ENCODE measurements around the gene TRMT10A. TPM values are rescaled to one million over a fixed set of nuclear protein-coding genes. Genes with fewer than 3 reads are reported as not detected.

TRMT10A gene
- total and polyA plus RNA-seq, 2 experiments from 2014 or later, result 5.3 to 6.3 TPM

GRCh38 chr4:99529956-99530355 lies 33.9 kb downstream of the TRMT10A start:
- no peak overlapping the region for H3K4me2 ChIP-seq (ENCODE audit: unreplicated experiment)
- no peak overlapping the region for H2AFZ ChIP-seq
- no peaks in the 10 kb centered on the region for H3F3A ChIP-seq (ENCODE audit: insufficient read depth)
- no peak overlapping the region for H3K9ac ChIP-seq
- no peaks in the 10 kb centered on the region for H3K36me3 ChIP-seq (ENCODE audit: low read depth)
- no peaks in the 10 kb centered on the region for H3K9me2 ChIP-seq (ENCODE audit: insufficient read depth)
- no peaks in the 10 kb centered on the region for H3K27me3 ChIP-seq (replicated peaks; ENCODE audit: insufficient read depth)
- 21 to 37% methylated on average over 3 of the region's 3 CpGs for WGBS, 2 experiments (ENCODE audit: low coverage in 1 of 2, low lambda C conversion rate in 2 of 2, missing lambda C conversion rate in 2 of 2)
- no peak for TF ChIP-seq EZH2 (IDR thresholded peaks at IDR 0.05; ENCODE audit: insufficient read depth, poor library complexity, severe bottlenecking)
- TF ChIP-seq EZH2phosphoT487 (IDR thresholded peaks at IDR 0.05; ENCODE audit: insufficient read depth, low read depth), result no peak
- H3K4me1 ChIP-seq (ENCODE audit: insufficient read depth), result no peaks in the 10 kb centered on the region
- no peak for DNase-seq
- H3K79me2 ChIP-seq (ENCODE audit: insufficient read depth), result no peaks in the 10 kb centered on the region
- no peak overlapping the region for H3K4me3 ChIP-seq
- H3K27ac ChIP-seq, result no peak overlapping the region
- in situ Hi-C loops (cut with MboI), result no loop called here
- no peaks in the 10 kb centered on the region for H3K9me3 ChIP-seq (ENCODE audit: low read depth)
- H4K20me1 ChIP-seq (ENCODE audit: insufficient read depth), result no peaks in the 10 kb centered on the region

- no peak for TF ChIP-seq EZH2 (IDR thresholded peaks at IDR 0.05; ENCODE audit: insufficient read depth, poor library complexity, severe bottlenecking)
- TF ChIP-seq EZH2phosphoT487 (IDR thresholded peaks at IDR 0.05; ENCODE audit: insufficient read depth, low read depth), result no peak
- Histone ChIP-seq H3K9me3 (ENCODE audit: low read depth) (no peaks in the 10 kb centered on the region), H3K79me2 (ENCODE audit: insufficient read depth) (no peaks in the 10 kb centered on the region), H3K27ac (no peak overlapping the region), H2AFZ (no peak overlapping the region), H3K9me2 (ENCODE audit: insufficient read depth) (no peaks in the 10 kb centered on the region), H3K4me1 (ENCODE audit: insufficient read depth) (no peaks in the 10 kb centered on the region), H3K36me3 (ENCODE audit: low read depth) (no peaks in the 10 kb centered on the region), H3F3A (ENCODE audit: insufficient read depth) (no peaks in the 10 kb centered on the region), H3K27me3 (replicated peaks; ENCODE audit: insufficient read depth) (no peaks in the 10 kb centered on the region), H3K4me2 (ENCODE audit: unreplicated experiment) (no peak overlapping the region), H3K9ac (no peak overlapping the region), H4K20me1 (ENCODE audit: insufficient read depth) (no peaks in the 10 kb centered on the region), H3K4me3 (no peak overlapping the region)
- DNase-seq, result peak; percentile 5
- in situ Hi-C loops (cut with MboI), result no loop called here
Observed at GRCh38 chr4:99529228-99529627, 34.6 kb downstream of the TRMT10A start.

GRCh38 chr4:99518601-99519295 lies 45.1 kb downstream of the TRMT10A start:
- Histone ChIP-seq H3K27ac (no peak overlapping the region), H2AFZ (no peak overlapping the region), H3K27me3 (replicated peaks; ENCODE audit: insufficient read depth) (no peaks in the 10 kb centered on the region; the same call in 1 of the 2 replicates), H3K9me2 (ENCODE audit: insufficient read depth) (no peaks in the 10 kb centered on the region), H3F3A (ENCODE audit: insufficient read depth) (no peaks in the 10 kb centered on the region), H3K4me1 (ENCODE audit: insufficient read depth) (no peaks in the 10 kb centered on the region), H3K4me2 (ENCODE audit: unreplicated experiment) (no peak overlapping the region), H3K79me2 (ENCODE audit: insufficient read depth) (no peaks in the 10 kb centered on the region), H3K4me3 (no peak overlapping the region), H3K9me3 (ENCODE audit: low read depth) (no peaks in the 10 kb centered on the region), H3K36me3 (ENCODE audit: low read depth) (no peaks in the 10 kb centered on the region), H4K20me1 (ENCODE audit: insufficient read depth) (no peaks in the 10 kb centered on the region), H3K9ac (no peak overlapping the region)
- TF ChIP-seq EZH2phosphoT487 (IDR thresholded peaks at IDR 0.05; ENCODE audit: insufficient read depth, low read depth), result no peak
- TF ChIP-seq EZH2 (IDR thresholded peaks at IDR 0.05; ENCODE audit: insufficient read depth, poor library complexity, severe bottlenecking), result no peak
- WGBS, 2 experiments (ENCODE audit: low coverage in 1 of 2, low lambda C conversion rate in 2 of 2, missing lambda C conversion rate in 2 of 2), result 50 to 53% methylated on average over 6 of the region's 6 CpGs
- in situ Hi-C loops (cut with MboI), result no loop called here
- DNase-seq, result no peak

GRCh38 chr4:99510721-99511120 lies 53.1 kb downstream of the TRMT10A start, which contains the start of gene C4orf17:
TSS of gene C4orf17 (plus strand) at chr4:99511021. CDS start at chr4:99513082, 2,061 bp downstream.
- Histone ChIP-seq H3K9me3 (ENCODE audit: low read depth) (no peaks in the 10 kb centered on the region), H3K9ac (no peak within 1 kb of the TSS), H4K20me1 (ENCODE audit: insufficient read depth) (no peaks in the 10 kb centered on the region), H3K9me2 (ENCODE audit: insufficient read depth) (no peaks in the 10 kb centered on the region), H3K27me3 (replicated peaks; ENCODE audit: insufficient read depth) (no peaks in the 10 kb centered on the region), H3F3A (ENCODE audit: insufficient read depth) (no peaks in the 10 kb centered on the region), H3K4me2 (ENCODE audit: unreplicated experiment) (no peak within 1 kb of the TSS), H3K4me3 (no peak within 1 kb of the TSS), H2AFZ (no peak within 1 kb of the TSS), H3K4me1 (ENCODE audit: insufficient read depth) (no peaks in the 10 kb centered on the region), H3K36me3 (ENCODE audit: low read depth) (no peaks in the 10 kb centered on the region), H3K79me2 (ENCODE audit: insufficient read depth) (no peaks in the 10 kb centered on the region), H3K27ac (no peak within 1 kb of the TSS)
- TF ChIP-seq EZH2 (IDR thresholded peaks at IDR 0.05; ENCODE audit: insufficient read depth, poor library complexity, severe bottlenecking), result no peak
- no peak for TF ChIP-seq EZH2phosphoT487 (IDR thresholded peaks at IDR 0.05; ENCODE audit: insufficient read depth, low read depth)
- DNase-seq, result no peak
- in situ Hi-C loops (cut with MboI), result no loop called here
- 52 to 55% methylated on average over 4 of the region's 4 CpGs for WGBS, 2 experiments (ENCODE audit: low coverage in 1 of 2, low lambda C conversion rate in 2 of 2, missing lambda C conversion rate in 2 of 2)

- no peak overlapping the region for H3K27ac ChIP-seq
- H3F3A ChIP-seq (ENCODE audit: insufficient read depth), result no peaks in the 10 kb centered on the region
- no peaks in the 10 kb centered on the region for H3K9me2 ChIP-seq (ENCODE audit: insufficient read depth)
- H4K20me1 ChIP-seq (ENCODE audit: insufficient read depth), result no peaks in the 10 kb centered on the region
- no peaks in the 10 kb centered on the region for H3K4me1 ChIP-seq (ENCODE audit: insufficient read depth)
- H2AFZ ChIP-seq, result no peak overlapping the region
- in situ Hi-C loops (cut with MboI), result no loop called here
- no peak overlapping the region for H3K4me3 ChIP-seq
- H3K9me3 ChIP-seq (ENCODE audit: low read depth), result no peaks in the 10 kb centered on the region
- no peaks in the 10 kb centered on the region for H3K36me3 ChIP-seq (ENCODE audit: low read depth)
- H3K9ac ChIP-seq, result no peak overlapping the region
- no peaks in the 10 kb centered on the region for H3K79me2 ChIP-seq (ENCODE audit: insufficient read depth)
- TF ChIP-seq EZH2 (IDR thresholded peaks at IDR 0.05; ENCODE audit: insufficient read depth, poor library complexity, severe bottlenecking) (no peak), EZH2phosphoT487 (IDR thresholded peaks at IDR 0.05; ENCODE audit: insufficient read depth, low read depth) (no peak)
- H3K4me2 ChIP-seq (ENCODE audit: unreplicated experiment), result no peak overlapping the region
- no peak for DNase-seq
- no peaks in the 10 kb centered on the region for H3K27me3 ChIP-seq (replicated peaks; ENCODE audit: insufficient read depth)
Observed at GRCh38 chr4:99507762-99508161, 56.1 kb downstream of the TRMT10A start.

Measured in GM23248 (cell line).